Measurements from ENCODE around the gene MANBA. TPM values are rescaled to one million over a fixed set of nuclear protein-coding genes. Genes with fewer than 3 reads are reported as not detected.
"Not testable (repeated sequence)": the region's sequence is repeated elsewhere in the genome, so short reads cannot be mapped to it uniquely, and the experiment has no call there.

Gene MANBA
- polyA plus RNA-seq, 12 donors = 8.7 to 16.5 (median 11.3) TPM; not detected in 1

GRCh38 chr4:102772738-102773340, 12.1 kb upstream of the MANBA start:
- no peak for DNase-seq

GRCh38 chr4:102764901-102765300, 4.1 kb upstream of the MANBA start:
- DNase-seq = no peak

GRCh38 chr4:102761906-102762305, 1.1 kb upstream of the MANBA start:
- no peak for DNase-seq

- DNase-seq = peak; percentile 23
Measured at GRCh38 chr4:102761296-102761701, 531 bp upstream of the MANBA start.

- DNase-seq = peak; percentile 60
Measured at GRCh38 chr4:102759831-102760644, 730 bp downstream of the MANBA start.

- DNase-seq = no peak
Measured at GRCh38 chr4:102758241-102759160, 2.3 kb downstream of the MANBA start.

- no peak for DNase-seq
Measured at GRCh38 chr4:102757681-102758080, 3.1 kb downstream of the MANBA start.

- no peak for DNase-seq
Measured at GRCh38 chr4:102754044-102754443, 6.7 kb downstream of the MANBA start.

- DNase-seq = no peak
Measured at GRCh38 chr4:102751941-102752340, 8.8 kb downstream of the MANBA start.

- not testable (repeated sequence) for DNase-seq
Measured at GRCh38 chr4:102743352-102743751, 17.4 kb downstream of the MANBA start.

GRCh38 chr4:102738802-102739201, 22.0 kb downstream of the MANBA start:
- not testable (repeated sequence) for DNase-seq

- DNase-seq = no peak
Measured at GRCh38 chr4:102736636-102737549, 23.9 kb downstream of the MANBA start.

GRCh38 chr4:102735582-102735981, 25.2 kb downstream of the MANBA start:
- DNase-seq = no peak

GRCh38 chr4:102734591-102735385, 26.0 kb downstream of the MANBA start:
- no peak for DNase-seq

- no peak for DNase-seq
Measured at GRCh38 chr4:102734116-102734515, 26.7 kb downstream of the MANBA start.

GRCh38 chr4:102733084-102733483, 27.7 kb downstream of the MANBA start:
- no peak for DNase-seq

GRCh38 chr4:102732678-102733077, 28.1 kb downstream of the MANBA start:
- no peak for DNase-seq

- DNase-seq = no peak
Measured at GRCh38 chr4:102730968-102731533, 29.7 kb downstream of the MANBA start.

GRCh38 chr4:102729486-102729885, 31.3 kb downstream of the MANBA start:
- not testable (repeated sequence) for DNase-seq

GRCh38 chr4:102726919-102727318, 33.8 kb downstream of the MANBA start:
- not testable (repeated sequence) for DNase-seq
